ENCODE measurements around the gene BEND5.

DNA sequence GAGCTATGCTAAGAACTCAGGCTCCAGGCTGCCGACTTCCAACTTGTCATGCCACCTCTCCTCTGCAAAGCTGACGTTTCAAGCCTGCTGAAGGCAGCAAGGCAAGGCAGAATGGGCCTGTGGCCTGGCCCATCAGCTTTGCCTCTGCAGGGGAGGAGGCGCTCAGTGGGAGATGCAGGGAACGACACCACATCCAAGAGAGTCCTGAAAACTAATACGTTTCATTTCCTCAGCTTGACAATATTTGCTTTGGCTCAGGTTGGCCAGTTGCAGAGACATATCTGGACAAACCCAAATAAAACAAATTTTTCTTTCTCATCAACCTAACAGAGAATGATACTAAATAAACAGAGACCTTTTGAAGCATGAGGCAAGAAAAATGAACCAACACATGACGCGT lies 35.3 kb downstream of the BEND5 start:
- no peak for TF ChIP-seq POLR2A (IDR thresholded peaks at IDR 0.05)
- TF ChIP-seq, protein P1, sequence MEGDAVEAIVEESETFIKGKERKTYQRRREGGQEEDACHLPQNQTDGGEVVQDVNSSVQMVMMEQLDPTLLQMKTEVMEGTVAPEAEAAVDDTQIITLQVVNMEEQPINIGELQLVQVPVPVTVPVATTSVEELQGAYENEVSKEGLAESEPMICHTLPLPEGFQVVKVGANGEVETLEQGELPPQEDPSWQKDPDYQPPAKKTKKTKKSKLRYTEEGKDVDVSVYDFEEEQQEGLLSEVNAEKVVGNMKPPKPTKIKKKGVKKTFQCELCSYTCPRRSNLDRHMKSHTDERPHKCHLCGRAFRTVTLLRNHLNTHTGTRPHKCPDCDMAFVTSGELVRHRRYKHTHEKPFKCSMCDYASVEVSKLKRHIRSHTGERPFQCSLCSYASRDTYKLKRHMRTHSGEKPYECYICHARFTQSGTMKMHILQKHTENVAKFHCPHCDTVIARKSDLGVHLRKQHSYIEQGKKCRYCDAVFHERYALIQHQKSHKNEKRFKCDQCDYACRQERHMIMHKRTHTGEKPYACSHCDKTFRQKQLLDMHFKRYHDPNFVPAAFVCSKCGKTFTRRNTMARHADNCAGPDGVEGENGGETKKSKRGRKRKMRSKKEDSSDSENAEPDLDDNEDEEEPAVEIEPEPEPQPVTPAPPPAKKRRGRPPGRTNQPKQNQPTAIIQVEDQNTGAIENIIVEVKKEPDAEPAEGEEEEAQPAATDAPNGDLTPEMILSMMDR (IDR thresholded peaks at IDR 0.05) = no peak

All from prostate gland (tissue), 2 donors.